ENCODE measurements around the gene TSPEAR. TPM values are rescaled to one million over a fixed set of nuclear protein-coding genes. Genes with fewer than 3 reads are reported as not detected.
A peak's percentile ranks its signal among the peaks of the same experiment; 100 is the strongest.

The TSPEAR gene
- total and polyA plus RNA-seq, 2 of the 13 experiments (the other 11 are each of a cell fraction or from before 2014, with no cell fraction given), result 0.07 to 0.32 TPM

- TF ChIP-seq KAT8 (CRISPR knock-in tag; IDR thresholded peaks at IDR 0.05) (peak; percentile 42), ZMYM4 (CRISPR knock-in tag; IDR thresholded peaks at IDR 0.05) (peak; percentile 47; the same call in 1 of the 2 replicates), ELF4 (CRISPR knock-in tag; IDR thresholded peaks at IDR 0.05; ENCODE audit: borderline replicate concordance) (0 out of 2 replicates have a peak, but pooled peaks have one; percentile 37), ZNF564 (CRISPR knock-in tag; IDR thresholded peaks at IDR 0.05) (peak; percentile 66; the same call in 1 of the 2 replicates), KAT7 (CRISPR knock-in tag; IDR thresholded peaks at IDR 0.05; ENCODE audit: borderline replicate concordance) (no peak), JUNB (CRISPR knock-in tag; IDR thresholded peaks at IDR 0.05; ENCODE audit: borderline replicate concordance) (peak; percentile 19; the same call in 1 of the 2 replicates), CCAR2 (optimal IDR thresholded peaks at IDR 0.05; ENCODE audit: low read depth, low read length) (no peak), DPF2 (CRISPR knock-in tag; IDR thresholded peaks at IDR 0.05; ENCODE audit: borderline replicate concordance, low read depth) (peak; percentile 66; the same call in 1 of the 2 replicates), PATZ1 (CRISPR knock-in tag; IDR thresholded peaks at IDR 0.05) (peak; percentile 73), IRF9 (CRISPR knock-in tag; IDR thresholded peaks at IDR 0.05; ENCODE audit: borderline replicate concordance) (peak; percentile 12; the same call in 1 of the 2 replicates), ZNF10 (CRISPR knock-in tag; IDR thresholded peaks at IDR 0.05; ENCODE audit: borderline replicate concordance, low read depth) (no peak), SRSF1 (optimal IDR thresholded peaks at IDR 0.05; ENCODE audit: low read depth, low read length) (no peak), ZNF766 (CRISPR knock-in tag; IDR thresholded peaks at IDR 0.05; ENCODE audit: borderline replicate concordance) (0 out of 2 replicates have a peak, but pooled peaks have one; percentile 62), RXRA (CRISPR knock-in tag; IDR thresholded peaks at IDR 0.05) (peak; percentile 43)
- TF ChIP-seq, protein P1, sequence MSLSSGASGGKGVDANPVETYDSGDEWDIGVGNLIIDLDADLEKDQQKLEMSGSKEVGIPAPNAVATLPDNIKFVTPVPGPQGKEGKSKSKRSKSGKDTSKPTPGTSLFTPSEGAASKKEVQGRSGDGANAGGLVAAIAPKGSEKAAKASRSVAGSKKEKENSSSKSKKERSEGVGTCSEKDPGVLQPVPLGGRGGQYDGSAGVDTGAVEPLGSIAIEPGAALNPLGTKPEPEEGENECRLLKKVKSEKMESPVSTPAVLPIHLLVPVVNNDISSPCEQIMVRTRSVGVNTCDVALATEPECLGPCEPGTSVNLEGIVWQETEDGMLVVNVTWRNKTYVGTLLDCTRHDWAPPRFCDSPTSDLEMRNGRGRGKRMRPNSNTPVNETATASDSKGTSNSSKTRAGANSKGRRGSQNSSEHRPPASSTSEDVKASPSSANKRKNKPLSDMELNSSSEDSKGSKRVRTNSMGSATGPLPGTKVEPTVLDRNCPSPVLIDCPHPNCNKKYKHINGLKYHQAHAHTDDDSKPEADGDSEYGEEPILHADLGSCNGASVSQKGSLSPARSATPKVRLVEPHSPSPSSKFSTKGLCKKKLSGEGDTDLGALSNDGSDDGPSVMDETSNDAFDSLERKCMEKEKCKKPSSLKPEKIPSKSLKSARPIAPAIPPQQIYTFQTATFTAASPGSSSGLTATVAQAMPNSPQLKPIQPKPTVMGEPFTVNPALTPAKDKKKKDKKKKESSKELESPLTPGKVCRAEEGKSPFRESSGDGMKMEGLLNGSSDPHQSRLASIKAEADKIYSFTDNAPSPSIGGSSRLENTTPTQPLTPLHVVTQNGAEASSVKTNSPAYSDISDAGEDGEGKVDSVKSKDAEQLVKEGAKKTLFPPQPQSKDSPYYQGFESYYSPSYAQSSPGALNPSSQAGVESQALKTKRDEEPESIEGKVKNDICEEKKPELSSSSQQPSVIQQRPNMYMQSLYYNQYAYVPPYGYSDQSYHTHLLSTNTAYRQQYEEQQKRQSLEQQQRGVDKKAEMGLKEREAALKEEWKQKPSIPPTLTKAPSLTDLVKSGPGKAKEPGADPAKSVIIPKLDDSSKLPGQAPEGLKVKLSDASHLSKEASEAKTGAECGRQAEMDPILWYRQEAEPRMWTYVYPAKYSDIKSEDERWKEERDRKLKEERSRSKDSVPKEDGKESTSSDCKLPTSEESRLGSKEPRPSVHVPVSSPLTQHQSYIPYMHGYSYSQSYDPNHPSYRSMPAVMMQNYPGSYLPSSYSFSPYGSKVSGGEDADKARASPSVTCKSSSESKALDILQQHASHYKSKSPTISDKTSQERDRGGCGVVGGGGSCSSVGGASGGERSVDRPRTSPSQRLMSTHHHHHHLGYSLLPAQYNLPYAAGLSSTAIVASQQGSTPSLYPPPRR (CRISPR knock-in tag; IDR thresholded peaks at IDR 0.05; ENCODE audit: borderline replicate concordance), result peak; percentile 32; the same call in 1 of the 2 replicates
- TF ChIP-seq, protein P2, sequence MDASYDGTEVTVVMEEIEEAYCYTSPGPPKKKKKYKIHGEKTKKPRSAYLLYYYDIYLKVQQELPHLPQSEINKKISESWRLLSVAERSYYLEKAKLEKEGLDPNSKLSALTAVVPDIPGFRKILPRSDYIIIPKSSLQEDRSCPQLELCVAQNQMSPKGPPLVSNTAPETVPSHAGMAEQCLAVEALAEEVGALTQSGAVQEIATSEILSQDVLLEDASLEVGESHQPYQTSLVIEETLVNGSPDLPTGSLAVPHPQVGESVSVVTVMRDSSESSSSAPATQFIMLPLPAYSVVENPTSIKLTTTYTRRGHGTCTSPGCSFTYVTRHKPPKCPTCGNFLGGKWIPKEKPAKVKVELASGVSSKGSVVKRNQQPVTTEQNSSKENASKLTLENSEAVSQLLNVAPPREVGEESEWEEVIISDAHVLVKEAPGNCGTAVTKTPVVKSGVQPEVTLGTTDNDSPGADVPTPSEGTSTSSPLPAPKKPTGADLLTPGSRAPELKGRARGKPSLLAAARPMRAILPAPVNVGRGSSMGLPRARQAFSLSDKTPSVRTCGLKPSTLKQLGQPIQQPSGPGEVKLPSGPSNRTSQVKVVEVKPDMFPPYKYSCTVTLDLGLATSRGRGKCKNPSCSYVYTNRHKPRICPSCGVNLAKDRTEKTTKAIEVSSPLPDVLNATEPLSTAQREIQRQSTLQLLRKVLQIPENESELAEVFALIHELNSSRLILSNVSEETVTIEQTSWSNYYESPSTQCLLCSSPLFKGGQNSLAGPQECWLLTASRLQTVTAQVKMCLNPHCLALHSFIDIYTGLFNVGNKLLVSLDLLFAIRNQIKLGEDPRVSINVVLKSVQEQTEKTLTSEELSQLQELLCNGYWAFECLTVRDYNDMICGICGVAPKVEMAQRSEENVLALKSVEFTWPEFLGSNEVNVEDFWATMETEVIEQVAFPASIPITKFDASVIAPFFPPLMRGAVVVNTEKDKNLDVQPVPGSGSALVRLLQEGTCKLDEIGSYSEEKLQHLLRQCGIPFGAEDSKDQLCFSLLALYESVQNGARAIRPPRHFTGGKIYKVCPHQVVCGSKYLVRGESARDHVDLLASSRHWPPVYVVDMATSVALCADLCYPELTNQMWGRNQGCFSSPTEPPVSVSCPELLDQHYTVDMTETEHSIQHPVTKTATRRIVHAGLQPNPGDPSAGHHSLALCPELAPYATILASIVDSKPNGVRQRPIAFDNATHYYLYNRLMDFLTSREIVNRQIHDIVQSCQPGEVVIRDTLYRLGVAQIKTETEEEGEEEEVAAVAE (CRISPR knock-in tag; IDR thresholded peaks at IDR 0.05; ENCODE audit: borderline replicate concordance), result 0 out of 2 replicates have a peak, but pooled peaks have one; percentile 24
Observed at GRCh38 chr21:44505673-44506278, 205.6 kb downstream of the TSPEAR start (continued).
